ENCODE data around the gene KLHL42.
A peak's percentile ranks its signal among the peaks of the same experiment; 100 is the strongest.
"Not testable (repeated sequence)": the region's sequence is repeated elsewhere in the genome, so short reads cannot be mapped to it uniquely, and the experiment has no call there.

Gene KLHL42

DNA sequence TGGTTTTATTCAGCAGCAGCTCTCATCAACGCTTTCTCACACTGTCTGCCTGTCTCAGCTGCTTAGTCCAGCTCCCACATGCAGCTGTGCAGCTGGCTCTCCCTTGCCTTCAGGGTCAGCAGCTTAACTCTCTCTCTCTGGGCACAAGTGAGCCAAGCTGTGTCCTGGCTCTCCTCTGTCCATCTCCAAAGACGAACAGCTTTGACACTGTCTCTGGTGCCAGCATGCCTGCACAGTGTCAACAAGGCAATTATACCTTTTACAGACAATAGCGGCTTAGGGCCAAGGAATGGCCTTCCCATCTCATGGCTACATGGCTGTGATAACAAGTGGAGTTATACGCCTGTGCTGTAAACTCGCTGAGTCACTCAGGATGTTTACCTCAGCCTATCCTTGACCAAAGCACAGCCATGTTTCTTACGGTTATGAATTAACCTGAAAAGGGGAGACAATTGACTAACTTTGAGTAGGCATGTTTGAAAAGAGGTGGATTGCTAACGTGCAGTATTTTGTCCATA is 38.4 kb downstream of the KLHL42 start:
- no peak for DNase-seq

DNA sequence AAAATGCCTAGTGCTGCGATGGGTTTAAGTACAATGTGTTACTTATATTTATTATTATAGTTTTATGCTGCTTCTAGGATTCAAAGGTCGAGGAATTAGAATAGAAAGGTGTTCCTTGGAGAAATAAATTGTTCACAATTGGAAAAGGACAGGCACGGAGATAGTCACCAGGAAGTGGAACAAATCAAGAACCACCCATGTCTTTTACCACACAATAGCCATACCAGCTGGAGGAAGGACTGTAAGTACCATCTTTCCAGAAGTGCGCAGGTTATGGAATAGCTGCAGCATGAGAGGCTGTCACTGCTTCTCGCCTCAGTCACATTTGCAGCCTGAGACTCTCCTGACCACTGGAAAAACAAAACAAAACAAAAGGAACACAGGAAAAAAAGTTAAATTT is 40.5 kb downstream of the KLHL42 start:
- no peak for DNase-seq

DNA sequence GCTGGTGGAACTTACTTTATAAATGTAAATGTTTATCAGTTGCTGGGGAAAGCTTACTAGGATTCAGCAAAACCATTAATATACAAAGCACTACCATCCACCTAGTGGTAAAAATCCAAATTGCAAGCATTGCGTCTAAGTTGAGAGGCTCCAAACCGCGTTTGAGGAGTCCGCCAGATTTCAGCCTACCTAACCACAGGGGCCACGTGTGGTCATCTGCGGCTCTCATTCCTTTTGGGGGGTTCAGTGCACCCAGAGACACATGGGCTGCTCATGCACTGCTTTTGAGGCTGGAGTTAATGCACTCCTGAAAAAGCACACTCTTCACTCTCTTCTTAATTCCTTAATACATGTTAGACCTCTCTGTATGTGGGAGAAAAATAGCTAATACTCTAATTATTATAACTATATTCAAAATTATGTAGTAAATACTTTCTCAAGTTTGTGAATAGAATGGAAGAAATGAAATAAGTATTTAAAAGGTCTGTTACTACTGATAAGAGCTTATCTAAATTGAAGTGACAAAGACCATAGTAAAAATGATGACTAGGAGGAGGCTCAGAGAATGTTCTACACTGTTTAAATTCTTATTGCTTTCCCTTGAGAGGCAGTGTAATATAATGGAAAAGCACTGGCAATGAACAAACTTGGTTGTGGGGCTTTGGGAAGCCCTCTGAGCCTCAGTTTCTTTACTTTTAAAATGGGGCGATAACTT is 41.4 kb downstream of the KLHL42 start:
- peak; percentile 36 for DNase-seq

DNA sequence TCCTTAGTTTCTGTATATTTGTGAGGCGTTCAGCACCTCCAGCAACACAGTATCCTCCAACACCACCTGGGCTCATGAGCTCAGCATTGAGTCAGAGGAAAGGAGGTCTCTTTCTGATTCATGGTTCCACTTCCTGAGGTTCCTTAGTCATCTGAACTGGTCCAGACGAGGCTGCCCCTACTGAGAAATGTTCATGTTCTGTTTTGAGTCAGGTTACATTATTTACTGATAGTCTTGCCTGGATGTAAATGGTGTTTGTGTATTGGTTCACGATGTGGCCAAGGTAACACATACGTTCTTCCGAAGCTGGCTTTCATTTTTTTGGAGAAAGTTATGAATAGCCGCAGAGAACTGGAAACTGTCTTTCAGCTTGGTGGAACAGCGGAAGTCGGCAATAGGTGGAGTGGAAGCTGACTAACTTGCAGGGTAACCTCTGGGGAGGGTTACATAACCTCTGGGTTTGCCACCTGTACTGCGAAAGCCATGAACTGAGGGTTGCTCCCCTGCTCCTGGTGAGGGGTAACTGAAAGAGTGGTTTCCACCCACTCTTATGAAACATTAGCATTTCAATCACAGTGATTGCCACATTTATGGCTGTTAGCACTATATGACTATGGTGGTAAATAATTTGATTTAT is 42.2 kb downstream of the KLHL42 start:
- peak; percentile 55 for DNase-seq

DNA sequence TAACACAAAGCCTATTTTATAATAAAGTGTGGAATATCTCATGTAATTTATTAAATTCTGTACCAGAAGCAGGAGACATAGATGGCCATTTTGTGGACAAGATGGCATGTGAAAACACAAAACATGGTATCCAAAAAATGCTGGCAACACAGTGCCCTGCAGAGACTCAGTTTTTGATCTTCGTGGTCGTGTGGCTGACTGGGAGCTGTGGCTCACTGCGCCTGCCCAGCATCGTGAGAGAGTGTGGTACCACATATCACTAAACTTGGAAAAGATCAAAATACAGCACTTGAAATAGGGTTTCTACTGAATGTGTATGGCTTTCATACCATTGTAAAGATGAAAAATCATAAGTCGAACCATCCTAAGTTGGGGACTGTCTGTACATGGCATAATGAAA is 43.0 kb downstream of the KLHL42 start:
- no peak for DNase-seq

DNA sequence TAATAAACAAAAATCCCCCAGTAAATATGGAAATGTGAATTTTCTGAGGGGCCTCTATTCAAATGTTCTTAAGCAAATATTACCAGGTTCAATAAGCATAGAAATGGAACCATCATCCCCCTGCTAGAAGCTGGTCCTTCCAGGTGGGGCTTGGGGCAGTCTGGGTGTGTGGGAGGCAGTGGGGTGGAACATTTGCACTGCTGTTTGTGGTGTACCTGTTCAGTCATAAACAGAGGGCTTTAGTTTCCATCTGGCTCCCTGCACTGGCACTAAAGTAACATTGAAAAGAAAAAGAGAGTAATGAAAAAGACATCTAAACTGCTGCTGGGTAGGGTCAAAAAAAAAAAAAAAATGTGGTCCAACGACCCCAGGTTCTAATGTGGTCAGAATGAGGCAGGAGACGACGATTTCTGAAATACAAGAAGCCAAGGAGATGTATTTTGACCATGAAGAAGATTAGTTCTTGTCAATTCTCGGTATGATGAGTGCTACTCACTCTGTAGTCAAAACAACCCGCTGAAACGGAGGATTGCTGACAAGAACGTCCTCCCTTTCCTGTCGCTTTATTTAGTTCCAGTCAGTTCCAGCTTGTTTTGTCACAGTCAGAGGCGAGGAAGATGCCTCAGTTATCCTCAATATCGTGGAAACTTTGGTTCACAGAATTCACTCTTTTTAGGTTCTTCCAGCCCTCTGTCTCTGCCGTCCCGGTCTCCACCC is 44.3 kb downstream of the KLHL42 start:
- DNase-seq: no peak

DNA sequence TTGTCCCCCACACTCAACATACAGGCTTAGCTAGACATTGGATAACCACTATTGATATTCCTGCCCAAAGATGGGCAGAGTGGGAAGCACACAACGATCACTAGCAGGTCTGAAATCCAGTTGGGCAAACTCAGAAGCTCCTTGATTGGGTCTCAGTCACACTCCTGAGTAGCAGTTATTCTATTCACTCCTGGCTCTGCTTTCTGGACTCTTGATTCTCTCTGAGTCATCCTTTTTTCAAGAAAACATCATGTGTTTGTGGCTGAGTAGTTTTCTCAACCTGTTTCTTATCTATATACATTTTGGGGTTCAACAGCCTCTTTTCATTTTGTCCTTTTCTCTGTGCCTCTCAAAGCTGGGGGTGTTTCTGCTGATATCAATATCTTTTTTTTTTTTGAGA is 46.0 kb downstream of the KLHL42 start:
- no peak for DNase-seq

DNA sequence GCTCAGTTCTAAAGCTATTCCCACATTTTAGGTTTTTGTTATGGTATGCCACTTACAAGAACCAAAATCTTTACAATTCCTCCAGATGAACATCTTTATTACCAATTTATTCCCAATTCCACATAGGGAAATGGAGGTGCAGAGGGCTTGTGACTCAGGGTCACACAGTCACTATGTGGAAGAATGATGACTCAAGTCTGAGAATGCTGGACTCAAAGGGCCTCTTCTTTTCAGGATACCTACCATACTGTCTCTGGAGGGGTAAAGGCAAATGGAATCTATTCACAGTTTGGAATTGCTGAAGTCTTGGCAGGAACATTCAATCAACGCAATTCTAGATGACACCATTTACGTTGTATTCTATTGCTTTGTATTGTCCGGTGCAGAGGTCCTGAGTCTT is 48.2 kb downstream of the KLHL42 start:
- DNase-seq: no peak

DNA sequence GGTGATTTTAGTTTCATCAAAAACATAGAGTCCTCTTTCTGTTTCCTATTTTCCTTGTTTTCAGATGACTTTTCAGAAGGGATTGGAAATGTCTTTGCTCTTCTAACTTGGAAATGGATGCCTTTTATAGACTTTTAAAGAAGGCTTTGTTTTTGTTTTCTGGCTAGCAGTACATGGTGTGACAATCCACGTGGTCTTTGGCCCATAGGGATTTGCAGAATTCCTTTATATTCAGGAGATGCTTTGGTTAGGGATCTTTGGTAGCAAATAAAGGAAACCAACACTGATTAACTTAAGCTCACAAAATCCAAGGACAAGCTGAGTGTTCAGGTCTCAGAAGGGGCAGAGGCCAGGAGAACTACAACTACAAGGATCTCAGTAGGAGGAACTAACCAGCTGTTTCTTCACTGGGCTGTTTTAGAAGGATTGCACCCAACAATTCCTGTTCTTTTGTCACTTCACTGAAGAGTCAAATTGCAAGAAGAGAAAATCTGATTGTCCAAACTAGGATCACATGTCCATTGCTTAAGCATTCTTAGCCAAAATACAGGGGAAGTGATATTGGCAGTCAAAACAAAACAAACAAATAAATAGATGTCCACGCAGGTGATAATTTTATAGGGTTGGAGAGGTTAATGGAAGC is 58.6 kb downstream of the KLHL42 start:
- no peak for DNase-seq

DNA sequence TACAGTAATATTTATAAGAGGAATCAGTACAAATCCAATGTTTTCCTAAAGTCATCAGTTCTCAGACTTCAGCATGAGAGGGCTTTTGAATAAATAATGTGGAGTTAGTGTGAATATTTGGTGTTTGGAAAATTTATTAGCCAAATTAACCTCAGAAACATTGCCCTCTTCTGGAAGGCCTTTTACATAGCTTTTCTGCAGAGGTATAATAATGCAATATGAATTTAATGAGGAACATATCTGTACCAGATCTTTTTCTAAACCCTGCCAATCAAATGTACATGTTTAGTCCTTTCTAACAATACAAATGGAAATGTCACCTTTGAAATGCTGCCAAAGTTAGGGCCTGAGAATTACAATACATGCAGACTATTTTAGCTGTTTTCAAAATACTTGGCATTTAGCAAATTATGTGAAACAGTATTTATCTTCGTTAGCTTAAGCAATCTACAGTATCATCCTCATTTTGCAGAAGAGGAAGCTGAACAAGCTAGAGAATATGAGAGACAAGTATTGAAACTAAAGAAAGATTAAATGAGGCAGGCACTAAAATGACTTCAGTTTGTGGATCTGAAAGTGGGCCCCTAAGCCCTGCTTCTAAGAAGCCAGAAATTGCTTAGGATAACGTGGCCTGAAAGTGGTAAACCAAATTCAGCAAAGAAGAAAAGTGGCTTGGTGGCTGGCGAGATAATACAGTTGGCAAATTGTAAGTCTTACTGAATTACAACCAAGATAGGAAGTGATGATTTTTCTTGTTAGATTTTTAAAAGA is 60.4 kb downstream of the KLHL42 start:
- DNase-seq: no peak

DNA sequence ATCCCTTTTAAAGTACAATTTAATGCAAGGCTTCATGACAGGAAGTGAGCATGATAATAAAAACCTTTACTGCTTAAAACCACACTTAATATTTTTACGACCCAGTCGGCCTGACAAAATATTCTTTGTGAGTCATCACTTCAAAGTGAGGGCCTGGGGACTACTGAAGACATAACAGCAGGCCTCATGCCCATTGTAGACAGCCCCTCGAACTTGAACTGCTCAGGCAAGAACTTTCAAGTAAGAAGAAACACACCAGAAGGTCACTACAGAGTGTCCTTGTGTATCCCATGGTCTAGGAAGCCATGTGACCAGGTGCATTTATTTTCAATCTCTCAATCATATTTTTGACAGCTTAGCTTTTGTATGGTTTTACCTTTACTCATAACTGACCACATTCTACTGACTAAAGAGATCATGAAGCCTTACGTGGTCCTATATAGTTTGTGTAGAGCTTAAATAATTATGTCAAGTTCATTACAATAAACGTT is 61.4 kb downstream of the KLHL42 start:
- no peak for DNase-seq

DNA sequence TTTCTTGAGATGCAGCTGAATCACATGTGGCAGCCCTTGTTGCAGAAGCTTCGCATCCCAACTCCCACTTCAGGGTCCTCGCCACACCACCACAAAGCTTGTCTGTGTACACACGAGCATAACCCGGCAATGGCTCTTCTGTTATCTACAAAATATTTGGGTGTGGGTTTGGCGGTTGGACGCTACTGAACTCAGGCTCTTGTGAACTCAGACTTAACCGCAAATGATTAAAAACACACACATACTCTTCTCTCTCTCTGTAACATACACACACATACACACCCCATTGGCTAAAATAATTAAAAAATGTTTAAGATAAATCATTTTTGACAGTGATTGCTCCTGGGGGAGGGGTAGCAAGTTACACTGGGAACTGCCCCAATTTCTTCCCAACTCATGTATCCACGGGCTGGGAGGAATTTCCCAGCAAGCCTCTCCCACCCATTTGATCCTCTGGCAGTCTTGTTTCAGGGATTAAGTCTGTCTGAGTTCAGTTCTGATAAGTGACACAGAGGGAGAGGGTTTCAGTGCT is 63.7 kb downstream of the KLHL42 start:
- DNase-seq: no peak

DNA sequence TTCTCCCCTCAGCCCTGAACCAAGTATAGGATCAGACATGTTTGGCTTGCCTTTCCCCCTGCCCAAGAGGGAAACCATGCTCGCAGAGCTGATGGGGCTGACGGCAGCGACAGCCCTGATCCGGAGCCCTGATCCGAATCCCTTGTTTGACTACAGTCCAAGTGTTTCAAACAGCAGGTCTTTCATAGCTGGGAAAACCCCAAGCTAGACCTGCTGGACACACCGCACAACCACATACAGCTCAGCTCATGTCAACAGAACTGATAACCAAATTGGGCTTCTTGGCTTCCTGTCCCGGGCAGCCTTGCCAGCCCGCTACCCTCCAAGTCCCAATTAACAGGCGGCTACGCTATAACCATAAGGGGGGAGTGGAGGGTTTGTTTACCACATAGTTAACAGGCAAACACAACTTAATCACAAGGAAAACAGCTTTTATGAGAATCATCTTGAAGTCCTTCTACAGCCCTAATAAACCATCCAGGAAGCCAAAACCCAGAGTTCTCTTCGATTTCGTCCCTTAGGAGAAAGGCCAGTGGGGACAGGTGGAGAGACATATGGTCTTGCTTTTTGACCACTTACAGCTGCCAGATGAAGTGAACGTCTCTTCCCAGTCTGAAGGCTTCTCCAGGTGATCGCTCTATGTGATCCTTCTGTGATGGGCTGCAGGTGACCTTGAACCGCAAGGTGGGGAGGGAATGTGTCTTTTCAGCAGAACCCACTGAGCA is 64.5 kb downstream of the KLHL42 start:
- no peak for DNase-seq

DNA sequence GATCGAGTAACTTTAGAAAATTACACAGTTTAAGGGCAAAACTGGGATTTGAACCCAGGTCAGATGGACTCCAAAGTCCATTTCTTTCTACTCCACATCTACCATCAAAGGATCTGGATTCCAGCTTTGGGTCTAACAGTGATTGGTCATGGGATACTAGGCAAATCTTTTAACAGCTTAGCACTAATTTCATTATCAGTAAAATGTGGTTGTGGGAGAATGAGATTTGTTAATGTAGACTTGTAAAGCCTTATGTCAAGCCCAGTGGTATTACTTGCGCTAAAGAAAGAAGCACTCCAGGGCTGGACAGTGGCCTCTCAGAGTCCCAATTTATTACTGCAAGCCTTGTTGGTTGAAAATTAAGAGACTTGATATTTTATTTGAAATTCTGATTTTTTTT is 65.2 kb downstream of the KLHL42 start:
- DNase-seq: no peak

DNA sequence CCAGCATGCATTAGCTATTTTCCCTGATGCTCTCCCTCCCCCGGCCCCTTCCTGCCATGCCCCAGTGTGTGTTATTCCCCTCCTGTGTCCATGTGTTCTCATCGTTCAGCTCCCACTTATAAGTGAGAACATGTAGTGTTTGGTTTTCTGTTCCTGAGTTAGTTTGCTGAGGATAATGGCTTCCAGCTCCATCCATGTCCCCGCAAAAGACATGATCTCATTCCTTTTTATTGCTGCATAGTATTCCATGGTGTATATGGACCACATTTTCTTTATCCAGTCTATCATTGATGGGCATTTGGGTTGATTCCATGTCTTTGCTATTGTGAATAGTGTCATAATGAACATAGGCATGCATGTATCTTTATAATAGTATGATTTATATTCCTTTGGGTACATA is 65.7 kb downstream of the KLHL42 start:
- not testable (repeated sequence) for DNase-seq

DNA sequence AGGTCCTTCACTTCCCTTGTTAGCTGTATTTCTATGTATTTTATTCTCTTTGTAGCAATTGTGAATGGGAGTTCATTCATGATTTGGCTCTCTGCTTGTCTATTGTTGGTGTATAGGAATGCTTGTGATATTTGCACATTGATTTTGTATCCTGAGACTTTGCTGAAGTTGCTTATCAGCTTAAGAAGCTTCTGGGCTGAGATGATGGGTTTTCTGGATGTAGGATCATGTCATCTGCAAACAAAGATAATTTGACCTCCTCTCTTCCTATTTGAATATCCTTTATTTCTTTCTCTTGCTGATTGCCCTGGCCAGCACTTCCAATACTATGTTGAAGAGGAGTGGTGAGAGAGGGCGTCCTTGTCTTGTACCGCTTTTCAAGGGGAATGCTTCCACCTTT is 67.3 kb downstream of the KLHL42 start:
- not testable (repeated sequence) for DNase-seq

DNA sequence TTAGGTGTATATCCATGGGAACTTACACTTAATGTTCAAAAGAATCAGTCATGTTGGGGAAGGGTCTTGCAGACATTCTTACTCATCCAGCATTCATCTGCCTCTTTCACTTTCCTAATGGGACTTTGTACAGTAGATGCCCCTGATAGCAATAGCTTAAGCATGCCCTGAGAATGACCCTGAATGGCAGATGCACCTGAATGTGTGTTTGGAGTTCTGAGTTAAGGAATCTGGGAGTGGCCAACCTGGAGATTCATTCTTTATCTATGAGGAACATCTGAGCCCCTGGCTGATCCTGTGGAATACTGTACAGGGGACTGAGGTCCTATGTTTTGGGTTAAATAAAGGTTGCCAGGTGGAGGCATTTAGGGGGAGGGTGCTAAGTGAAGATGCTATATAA is 71.3 kb downstream of the KLHL42 start:
- no peak for DNase-seq

DNA sequence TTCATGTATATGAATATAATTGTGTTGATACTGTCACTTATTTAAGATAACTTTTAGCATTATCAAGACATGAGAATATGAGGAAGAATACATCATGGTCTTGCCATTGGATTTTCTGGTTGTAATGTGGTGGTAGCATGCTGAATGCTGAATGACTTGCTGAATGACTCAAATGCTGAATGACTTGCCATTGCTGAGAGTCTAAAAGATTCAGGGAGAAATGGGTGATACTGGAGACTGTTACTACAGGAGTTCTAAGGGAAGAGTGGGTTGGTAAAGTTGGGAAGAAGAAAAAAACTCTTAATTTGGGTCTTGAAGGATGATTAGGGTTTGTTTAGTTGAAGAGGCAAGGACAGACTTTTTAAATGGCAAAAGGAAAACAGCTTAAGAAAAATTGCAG is 72.1 kb downstream of the KLHL42 start:
- no peak for DNase-seq

All from activated CD4-positive, CD25-positive, alpha-beta regulatory T cell treated with anti-CD3 and anti-CD28 coated beads, Interleukin-2, amount 50 U/mL, for 72 hours (primary cell).